D721Med (cell line): ENCODE measurements around the gene PHLDA3.

ENCODE experiments used
- DNase-seq: peaks from one replicate; pipeline ENCODE4 v3.0.0; 2011; ENCODE audit warnings: low spot score; ENCODE audit not compliant: insufficient read length
- FAIRE-seq: peaks from 2 replicates; lab custom pipeline; 2011; peaks lifted over from hg19 to GRCh38; lab: Jason Lieb, UNC
- TF ChIP-seq, protein P1 (sequence below): IDR thresholded peaks from 2 replicates; pipeline ENCODE4 v1.5.1; 2012; ENCODE audit warnings: mild to moderate bottlenecking, control low read depth; ENCODE audit not compliant: insufficient read depth; ENCODE audit errors: missing control alignments

The PHLDA3 gene

DNA sequence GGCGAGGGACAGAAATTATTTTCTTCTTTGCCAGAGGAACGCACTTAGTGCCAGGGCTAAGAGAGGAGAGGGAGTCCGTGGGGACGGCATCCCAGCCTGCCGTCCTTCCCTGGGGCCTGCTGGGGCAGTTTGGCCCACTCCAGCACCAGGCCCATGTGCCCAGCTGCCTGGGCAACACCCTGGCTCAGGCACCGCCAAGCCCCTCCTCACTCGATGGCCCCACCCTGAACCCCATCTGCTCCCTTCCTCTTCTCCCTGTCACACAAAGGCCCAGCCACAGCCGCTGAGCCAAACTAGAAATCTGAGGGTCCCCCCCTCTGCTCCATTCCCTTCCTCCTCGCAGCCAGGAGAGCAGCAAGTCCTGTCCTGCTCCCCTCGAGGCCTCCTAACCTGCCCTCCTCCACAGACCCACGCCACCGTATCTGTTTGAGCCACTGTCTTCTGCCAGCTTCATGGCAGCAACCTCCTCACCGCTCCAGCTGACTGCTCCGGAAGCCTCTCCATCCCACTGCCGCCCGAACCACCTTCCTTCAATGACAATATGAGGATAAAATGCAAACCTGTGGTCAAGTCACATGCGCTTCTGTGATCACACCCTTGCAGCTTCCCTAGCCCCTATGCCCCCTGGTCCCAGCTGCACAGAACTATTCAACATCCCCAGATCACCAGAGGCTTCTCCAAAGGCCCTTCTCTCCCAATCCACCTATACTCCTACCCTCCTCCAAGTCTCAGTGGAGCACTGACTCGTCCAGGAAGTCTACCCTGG, 39.1 kb downstream of the PHLDA3 start:
- TF ChIP-seq, protein P1, sequence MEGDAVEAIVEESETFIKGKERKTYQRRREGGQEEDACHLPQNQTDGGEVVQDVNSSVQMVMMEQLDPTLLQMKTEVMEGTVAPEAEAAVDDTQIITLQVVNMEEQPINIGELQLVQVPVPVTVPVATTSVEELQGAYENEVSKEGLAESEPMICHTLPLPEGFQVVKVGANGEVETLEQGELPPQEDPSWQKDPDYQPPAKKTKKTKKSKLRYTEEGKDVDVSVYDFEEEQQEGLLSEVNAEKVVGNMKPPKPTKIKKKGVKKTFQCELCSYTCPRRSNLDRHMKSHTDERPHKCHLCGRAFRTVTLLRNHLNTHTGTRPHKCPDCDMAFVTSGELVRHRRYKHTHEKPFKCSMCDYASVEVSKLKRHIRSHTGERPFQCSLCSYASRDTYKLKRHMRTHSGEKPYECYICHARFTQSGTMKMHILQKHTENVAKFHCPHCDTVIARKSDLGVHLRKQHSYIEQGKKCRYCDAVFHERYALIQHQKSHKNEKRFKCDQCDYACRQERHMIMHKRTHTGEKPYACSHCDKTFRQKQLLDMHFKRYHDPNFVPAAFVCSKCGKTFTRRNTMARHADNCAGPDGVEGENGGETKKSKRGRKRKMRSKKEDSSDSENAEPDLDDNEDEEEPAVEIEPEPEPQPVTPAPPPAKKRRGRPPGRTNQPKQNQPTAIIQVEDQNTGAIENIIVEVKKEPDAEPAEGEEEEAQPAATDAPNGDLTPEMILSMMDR, result no peak
- no peak for FAIRE-seq
- no peak for DNase-seq

DNA sequence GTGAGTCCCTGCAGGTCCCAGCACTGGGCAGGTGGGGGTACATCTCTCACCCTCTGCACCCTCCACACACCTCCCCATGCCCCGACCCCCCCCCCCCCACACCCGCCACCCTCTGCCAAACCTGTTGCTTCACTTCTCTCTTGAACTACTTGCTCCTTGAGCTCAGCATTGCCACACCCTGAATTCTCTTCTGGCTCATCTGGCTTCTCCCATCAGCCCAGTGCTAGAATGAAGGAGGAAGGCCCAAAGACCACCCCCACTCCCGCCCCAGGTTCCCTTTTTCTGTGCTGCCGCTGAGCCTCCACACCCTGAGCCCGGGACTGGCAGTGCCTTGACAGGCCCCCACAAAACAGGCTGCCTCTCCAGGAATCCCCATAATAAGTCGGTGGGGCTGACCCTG, 41.0 kb downstream of the PHLDA3 start:
- no peak for DNase-seq
- TF ChIP-seq, protein P1, result no peak
- FAIRE-seq, result no peak

DNA sequence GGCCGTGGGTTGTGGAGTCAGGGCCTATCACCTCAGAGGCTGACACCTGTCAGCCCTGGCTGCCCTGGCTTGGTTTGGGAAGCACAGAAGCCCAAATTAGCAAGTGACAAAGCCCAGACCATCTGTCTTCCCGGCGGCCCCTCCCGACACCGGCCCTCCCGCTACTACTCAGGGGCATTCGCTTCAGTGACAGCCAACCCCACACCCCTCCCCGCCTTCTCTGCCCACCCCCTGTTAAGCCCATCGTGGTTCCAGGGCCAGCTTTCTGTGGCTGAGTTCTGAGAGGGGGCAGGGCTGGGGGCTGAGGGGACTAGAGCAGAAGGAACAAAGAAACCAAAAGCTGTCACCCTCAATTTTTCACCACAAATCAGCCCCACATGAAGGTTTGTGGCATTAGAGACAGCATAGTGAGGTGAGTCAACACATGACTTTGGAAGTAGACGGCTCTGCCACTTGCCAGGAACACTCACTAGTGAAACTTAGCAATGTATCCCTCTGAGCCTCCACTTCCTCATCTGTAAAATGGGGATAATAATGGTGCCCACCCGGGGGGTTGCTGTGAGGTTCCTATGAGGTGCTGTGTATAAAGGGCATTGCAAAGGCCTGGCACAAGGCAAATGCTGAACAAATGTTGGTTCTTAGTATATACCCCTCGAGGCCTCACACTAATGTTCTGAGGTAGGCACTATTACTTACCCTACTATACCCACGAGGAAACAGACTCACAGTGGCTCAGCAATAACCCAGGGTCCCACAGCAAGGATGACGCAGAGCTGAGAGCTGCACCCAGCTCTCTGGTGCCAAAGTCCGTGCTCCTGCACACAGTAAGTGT, 42.3 kb downstream of the PHLDA3 start:
- TF ChIP-seq, protein P1, result no peak
- no peak for FAIRE-seq
- DNase-seq, result no peak

DNA sequence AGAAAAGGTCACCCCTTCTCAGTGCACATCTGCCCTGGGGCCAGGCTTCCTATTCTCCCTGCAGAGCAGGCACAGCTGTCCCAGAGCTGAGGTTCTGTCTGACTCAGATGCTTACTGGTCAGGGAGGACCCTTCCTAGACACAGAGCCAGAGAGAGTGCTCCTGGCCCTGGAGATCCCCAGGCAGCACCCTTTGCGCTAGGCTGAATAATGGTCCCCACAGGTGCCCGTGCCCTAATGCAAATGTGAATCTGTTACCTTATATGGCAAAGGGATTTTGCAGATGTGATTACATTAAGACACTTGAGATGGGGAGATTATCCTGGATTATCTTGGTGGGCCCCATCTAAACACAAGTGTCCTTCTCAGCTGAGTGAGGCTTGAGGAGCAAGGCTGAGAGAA, 44.8 kb downstream of the PHLDA3 start:
- FAIRE-seq (peak; percentile 98), DNase-seq (peak; percentile 74)
- TF ChIP-seq, protein P1, result no peak

DNA sequence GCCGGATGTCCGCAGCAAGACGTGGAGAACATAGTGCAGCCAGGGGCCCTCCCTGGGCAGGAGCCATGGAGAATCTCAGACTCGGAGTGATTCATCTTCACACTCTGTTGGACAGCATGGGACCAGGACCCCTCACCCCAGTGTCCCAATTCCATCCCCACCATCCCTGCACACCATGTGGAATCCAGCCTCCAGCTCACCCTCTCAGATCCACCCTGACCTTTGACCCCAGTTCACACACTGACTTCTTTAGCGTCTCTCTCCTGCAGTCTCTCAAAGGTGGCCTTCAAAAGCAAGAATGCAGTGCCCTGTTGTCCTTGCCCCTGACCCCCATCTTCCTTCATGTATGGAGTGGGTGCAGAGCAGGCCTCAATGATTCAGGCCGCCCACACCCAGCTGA, 45.3 kb downstream of the PHLDA3 start:
- DNase-seq (no peak), FAIRE-seq (no peak)
- TF ChIP-seq, protein P1, result no peak

DNA sequence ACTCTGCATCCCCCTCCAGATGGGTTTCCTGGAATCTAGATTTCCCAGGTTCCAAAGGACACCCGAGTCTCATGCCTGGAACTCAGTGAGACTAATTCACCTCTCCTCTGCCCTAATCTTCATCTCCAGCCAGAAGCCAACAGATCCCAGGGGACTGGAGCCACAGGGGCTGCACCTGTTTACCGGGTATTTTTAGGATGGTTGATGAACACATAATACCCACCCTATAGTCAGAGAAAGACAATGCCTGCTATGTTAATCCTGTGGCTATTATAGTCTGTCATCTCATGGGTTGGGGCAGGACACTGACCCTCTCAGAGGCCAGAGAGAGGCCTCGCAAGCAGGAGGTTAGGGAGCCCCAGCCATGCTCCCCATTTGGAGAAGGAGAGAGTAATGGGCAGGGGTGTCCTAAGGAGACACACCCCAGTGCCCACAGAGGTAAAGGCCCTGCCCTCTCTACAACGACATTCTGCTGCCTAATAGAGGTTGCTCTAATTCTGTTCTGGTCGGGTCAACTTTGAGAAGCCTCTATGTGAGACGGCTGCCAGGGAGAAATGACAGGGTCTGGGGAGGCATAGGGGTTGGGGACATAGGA, 46.5 kb downstream of the PHLDA3 start:
- no peak for DNase-seq
- no peak for FAIRE-seq
- TF ChIP-seq, protein P1, result no peak

DNA sequence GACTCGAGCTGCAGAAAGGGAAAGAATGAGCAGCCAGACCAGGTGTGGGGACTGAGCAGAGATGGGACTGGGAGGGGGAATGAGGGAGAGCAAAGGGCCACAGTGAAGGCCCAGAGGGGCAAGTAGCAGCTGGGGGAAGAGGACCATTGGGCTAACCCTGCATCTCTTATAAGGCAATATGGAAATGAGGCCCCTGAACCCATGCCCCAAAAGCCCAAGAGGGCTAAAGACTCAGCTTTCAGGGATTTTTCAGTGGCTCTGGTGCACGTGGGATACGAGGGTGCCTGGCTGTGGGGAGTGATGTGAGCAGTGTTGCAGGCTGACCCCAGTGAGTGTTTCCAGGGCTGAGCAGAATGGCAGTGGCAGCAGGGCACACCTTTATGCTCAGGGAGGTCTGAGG, 47.0 kb downstream of the PHLDA3 start:
- DNase-seq (no peak), FAIRE-seq (no peak)
- TF ChIP-seq, protein P1, result no peak
